Left lung (tissue), 10 donors: ENCODE results near the gene DIP2B. TPM values are rescaled to one million over a fixed set of nuclear protein-coding genes. Genes with fewer than 3 reads are reported as not detected.
"Not testable (repeated sequence)": the region's sequence is repeated elsewhere in the genome, so short reads cannot be mapped to it uniquely, and the experiment has no call there.

Experiments
- ATAC-seq: fragments of 200-7000 bp; cut with Tn5 transposase; one replicate; pipeline ENCODE4 v1.9.1; 2020; ENCODE audit warnings: moderate library complexity
- DNase-seq, 4 donors: peaks; one replicate each; pipeline ENCODE4 v3.0.0-alpha.2; 2013 to 2020
- H3K27ac ChIP-seq, 2 donors: fragments of 200-600 bp; sonication (generic) in 1 of 2; one replicate each; pipeline versions ENCODE4 v1.5.0 to v1.8.0; 2020 to 2021
- H3K27me3 ChIP-seq, 2 donors: fragments of 200-600 bp; sonication (generic) in 1 of 2; one replicate each; pipeline versions ENCODE4 v1.5.0 to v1.8.0; 2020 to 2021
- H3K36me3 ChIP-seq, 2 donors: fragments of 200-600 bp; sonication (generic) in 1 of 2; one replicate each; pipeline versions ENCODE4 v1.5.0 to v1.8.0; 2020 to 2021
- H3K4me1 ChIP-seq, 2 donors: fragments of 200-600 bp; one replicate each; pipeline ENCODE4 v1.8.0; 2021
- H3K4me3 ChIP-seq, 2 donors: fragments of 200-600 bp; sonication (generic) in 1 of 2; one replicate each; pipeline versions ENCODE4 v1.5.0 to v1.8.0; 2020 to 2021; ENCODE audit warnings: mild to moderate bottlenecking in 1 of 2
- H3K9me3 ChIP-seq, 2 donors: fragments of 200-600 bp; sonication (generic) in 1 of 2; one replicate each; pipeline versions ENCODE4 v1.5.0 to v1.8.0; 2020 to 2021
- intact Hi-C, 2 donors: fragments of 100-400 bp; cut with DNase I; formaldehyde crosslinking; loops; one replicate each; pipeline versions ENCODE4 v1.11.2 to v1.14.2; 2022
- polyA plus RNA-seq, 6 donors: library from polyadenylated mRNA; unstranded; fragments of 120-200 nt; gene quantifications; one replicate each; pipeline ENCODE4 v1.2.1, GENCODE V29; 2013; ENCODE audit not compliant: insufficient read length in 6 of 6
- total RNA-seq, 2 donors: library from RNA; stranded (reverse); fragmentation: NEBNext Ultra II Directional; extraction: Animal tissue kit (Norgen Biotek cat#: 25700); gene quantifications; one replicate each; pipeline ENCODE4 v1.2.1, GENCODE V29; 2021
- TF ChIP-seq, protein P1 (sequence below), 2 donors: fragments of 200-600 bp; sonication (generic) in 1 of 2; IDR thresholded peaks; one replicate each; pipeline versions ENCODE4 v1.5.0 to v1.8.0; 2021; ENCODE audit warnings: antibody characterized with exemption in 2 of 2
- donor health status: DM: no; HTN: yes; CAD: no.
- donor health status: DM: no; HTN: no; CAD: no.

The DIP2B gene
- total and polyA plus RNA-seq, 8 donors, result 26.5 to 38.6 (median 33.8) TPM

DNA sequence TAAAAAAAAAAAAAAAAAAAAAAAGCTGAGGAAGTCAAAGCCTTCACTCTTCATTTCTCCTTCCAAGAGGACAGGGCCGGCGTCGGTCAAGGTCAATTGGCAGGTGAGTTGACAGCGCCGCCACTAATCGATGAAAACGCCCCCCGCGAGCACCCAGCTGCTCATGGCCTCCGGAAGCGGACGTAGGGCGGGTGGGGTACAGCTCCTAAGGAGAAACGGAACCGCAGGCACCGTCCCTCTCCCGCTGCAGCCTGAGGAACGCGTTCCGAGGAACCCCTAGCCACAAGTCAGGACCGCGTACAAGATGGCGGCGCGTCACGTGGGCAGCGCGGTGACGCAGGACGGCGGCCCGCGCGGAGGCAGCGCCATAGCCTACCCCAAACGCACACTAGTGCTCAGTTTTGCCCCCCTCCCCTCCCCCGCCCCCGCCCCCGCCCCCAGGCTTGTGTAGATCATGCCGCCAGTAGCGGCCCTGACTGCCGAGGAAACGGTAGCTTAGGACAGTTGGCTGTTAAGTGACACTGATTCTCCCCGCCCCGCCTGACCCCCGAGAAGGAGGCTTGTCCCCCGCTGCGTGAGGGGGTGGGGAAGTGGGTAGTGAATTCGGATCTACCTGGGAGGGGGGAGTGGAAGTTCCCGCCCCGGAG lies 259.0 kb downstream of the DIP2B start, which contains the start of gene ATF1:
ATF1 (plus strand) TSS at position 463 of the 647 bp plus-strand sequence. CDS start 16,045 bp downstream, outside the sequence.
- intact Hi-C loops, result no loop called here
- H3K27me3 ChIP-seq, result no peaks in the 10 kb centered on the region
- TF ChIP-seq, protein P1, sequence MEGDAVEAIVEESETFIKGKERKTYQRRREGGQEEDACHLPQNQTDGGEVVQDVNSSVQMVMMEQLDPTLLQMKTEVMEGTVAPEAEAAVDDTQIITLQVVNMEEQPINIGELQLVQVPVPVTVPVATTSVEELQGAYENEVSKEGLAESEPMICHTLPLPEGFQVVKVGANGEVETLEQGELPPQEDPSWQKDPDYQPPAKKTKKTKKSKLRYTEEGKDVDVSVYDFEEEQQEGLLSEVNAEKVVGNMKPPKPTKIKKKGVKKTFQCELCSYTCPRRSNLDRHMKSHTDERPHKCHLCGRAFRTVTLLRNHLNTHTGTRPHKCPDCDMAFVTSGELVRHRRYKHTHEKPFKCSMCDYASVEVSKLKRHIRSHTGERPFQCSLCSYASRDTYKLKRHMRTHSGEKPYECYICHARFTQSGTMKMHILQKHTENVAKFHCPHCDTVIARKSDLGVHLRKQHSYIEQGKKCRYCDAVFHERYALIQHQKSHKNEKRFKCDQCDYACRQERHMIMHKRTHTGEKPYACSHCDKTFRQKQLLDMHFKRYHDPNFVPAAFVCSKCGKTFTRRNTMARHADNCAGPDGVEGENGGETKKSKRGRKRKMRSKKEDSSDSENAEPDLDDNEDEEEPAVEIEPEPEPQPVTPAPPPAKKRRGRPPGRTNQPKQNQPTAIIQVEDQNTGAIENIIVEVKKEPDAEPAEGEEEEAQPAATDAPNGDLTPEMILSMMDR (IDR thresholded peaks at IDR 0.05), result no peak

DNA sequence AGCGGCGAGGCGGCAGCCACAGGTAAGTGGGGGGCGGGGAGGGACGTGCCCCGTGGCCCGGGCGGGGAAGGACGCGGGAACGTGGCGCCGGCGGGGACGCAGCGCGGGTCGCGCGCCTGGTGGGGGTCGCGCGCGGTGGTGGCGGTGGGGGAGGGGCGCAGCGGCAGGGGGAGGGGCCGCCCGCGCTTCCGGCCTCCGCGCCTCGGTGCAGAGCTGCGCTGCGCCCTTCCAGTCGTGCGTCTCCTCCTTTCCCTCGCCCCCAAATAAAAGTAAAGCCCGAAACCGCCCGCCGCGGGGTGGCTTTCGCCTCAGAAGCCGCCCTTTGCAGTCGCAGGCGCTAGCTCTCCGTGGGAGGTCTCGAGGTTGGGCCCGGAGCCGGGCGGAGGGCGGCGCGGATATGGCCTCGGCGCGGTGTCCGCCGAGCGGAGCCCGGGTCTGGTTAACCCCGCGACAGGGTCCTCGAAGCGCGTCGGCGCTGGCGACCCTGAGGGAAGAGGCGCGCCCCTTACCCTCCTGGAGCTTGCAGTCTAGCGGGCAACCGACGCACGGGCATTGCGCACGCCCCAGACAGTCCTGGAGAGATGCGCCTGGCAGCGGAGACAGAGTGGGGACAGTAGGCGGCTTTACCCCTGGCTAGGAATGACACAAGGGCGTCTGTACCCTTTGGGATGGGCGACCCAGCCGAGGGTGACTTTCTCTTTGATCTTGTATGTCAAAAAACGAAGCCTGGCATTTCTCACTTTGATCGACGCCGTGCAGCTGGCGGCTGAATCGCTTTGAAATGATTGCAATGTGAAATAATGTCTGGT lies 259.7 kb downstream of the DIP2B start:
- H3K4me1 ChIP-seq, result peaks cover 7 to 45% of the 10 kb centered on the region in 2 donors
- intact Hi-C loops, result no loop called here
- H3K27ac ChIP-seq, result peak overlapping the region; percentile 96 to 97
- no peaks in the 10 kb centered on the region for H3K9me3 ChIP-seq
- H3K4me3 ChIP-seq, result peak overlapping the region; percentile 97 to 99
- ATAC-seq (peak; percentile 75), DNase-seq (peak; percentile 44 to 91 (median 54))
- H3K27me3 ChIP-seq, result no peaks in the 10 kb centered on the region
- TF ChIP-seq, protein P1 (IDR thresholded peaks at IDR 0.05), result no peak
- H3K36me3 ChIP-seq, result no peaks in the 10 kb centered on the region

More for the DNA sequence above, 259.0 kb downstream of the DIP2B start, which contains the start of gene ATF1:
- peak; percentile 89 to 96 (median 94) for DNase-seq
- Histone ChIP-seq H3K4me3 (peak within 1 kb of the TSS; percentile 97 to 99), H3K4me1 (peaks cover 7 to 42% of the 10 kb centered on the region in 2 donors), H3K36me3 (no peaks in the 10 kb centered on the region), H3K27ac (peak within 1 kb of the TSS; percentile 96 to 97), H3K9me3 (no peaks in the 10 kb centered on the region)
- ATAC-seq, result peak; percentile 88

DNA sequence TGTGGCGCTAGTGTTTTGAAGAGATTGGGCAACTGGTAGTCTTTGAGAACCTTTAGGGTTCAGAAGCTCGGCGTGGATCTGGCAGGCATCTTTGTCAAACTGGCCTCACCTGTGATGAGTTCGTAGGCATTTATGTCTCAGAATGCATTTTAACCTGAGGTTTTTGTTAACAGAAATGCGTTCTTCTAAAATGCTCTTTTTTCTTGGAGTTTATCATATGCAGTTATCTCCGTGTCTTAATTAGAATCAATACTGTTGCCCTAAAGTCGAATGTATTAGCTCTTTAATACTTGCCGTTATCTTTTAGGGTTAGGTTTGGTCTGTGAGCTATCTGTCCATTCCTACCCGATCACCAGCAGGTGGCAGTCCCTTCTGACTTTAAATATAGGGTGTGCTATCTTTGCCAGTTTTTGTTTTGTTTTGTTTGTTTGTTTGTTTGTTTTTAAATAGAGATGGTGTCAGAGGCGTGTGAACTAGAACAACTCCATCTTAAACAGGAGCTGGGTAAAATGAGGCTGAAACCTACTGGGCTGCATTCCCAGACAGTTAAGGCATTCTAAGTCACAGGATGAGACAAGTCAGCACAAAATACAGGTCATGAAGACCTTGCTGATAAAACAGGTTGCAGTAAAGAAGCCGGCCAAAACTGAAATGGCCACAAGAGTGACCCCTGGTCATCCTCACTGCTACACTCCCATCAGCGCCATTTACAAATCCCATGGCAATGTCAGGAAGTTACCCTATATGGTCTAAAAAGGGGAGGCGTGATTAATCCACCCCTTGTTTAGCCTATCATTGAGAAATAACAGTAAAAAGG lies 260.5 kb downstream of the DIP2B start:
- no peaks in the 10 kb centered on the region for H3K27me3 ChIP-seq
- peak; percentile 50 for ATAC-seq
- no peaks in the 10 kb centered on the region for H3K9me3 ChIP-seq
- H3K27ac ChIP-seq, result peak overlapping the region; percentile 96 to 97
- TF ChIP-seq, protein P1 (IDR thresholded peaks at IDR 0.05), result peak; percentile 59 to 60
- DNase-seq, result peak in 2 of 4 donors; percentile 36 to 57
- peaks cover 7 to 45% of the 10 kb centered on the region in 2 donors for H3K4me1 ChIP-seq
- H3K36me3 ChIP-seq, result peaks cover 0 to 2% of the 10 kb centered on the region in 2 donors
- peak overlapping the region; percentile 97 to 99 for H3K4me3 ChIP-seq
- intact Hi-C loops, result no loop called here

DNA sequence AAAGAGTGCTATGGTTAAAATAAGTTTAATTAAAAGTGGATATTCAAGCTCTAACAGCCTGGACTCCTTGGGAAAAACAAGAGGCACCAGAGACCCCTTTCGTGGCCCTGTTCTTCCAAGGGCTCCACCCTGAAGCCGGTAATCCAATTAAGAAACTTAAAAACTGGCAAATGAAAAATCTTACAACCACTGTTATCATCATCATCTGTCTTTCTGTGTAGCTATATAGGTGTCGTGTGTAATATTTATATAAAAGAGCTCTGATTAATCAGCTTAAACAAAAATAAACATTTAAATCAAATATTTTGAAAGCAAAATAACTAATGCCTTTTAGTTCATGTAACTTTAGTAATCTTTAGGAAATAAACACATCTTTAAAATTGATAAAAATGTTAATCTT lies 263.6 kb downstream of the DIP2B start:
- ATAC-seq (no peak), DNase-seq (no peak)
- H3K36me3 ChIP-seq, result peaks cover 0 to 17% of the 10 kb centered on the region in 2 donors
- peak overlapping the region; percentile 9 to 10 for H3K27ac ChIP-seq
- intact Hi-C loops, result no loop called here
- H3K4me1 ChIP-seq, result peaks cover 3 to 24% of the 10 kb centered on the region in 2 donors
- H3K27me3 ChIP-seq, result no peaks in the 10 kb centered on the region
- H3K4me3 ChIP-seq, result no peak overlapping the region
- TF ChIP-seq, protein P1 (IDR thresholded peaks at IDR 0.05), result no peak
- no peaks in the 10 kb centered on the region for H3K9me3 ChIP-seq

DNA sequence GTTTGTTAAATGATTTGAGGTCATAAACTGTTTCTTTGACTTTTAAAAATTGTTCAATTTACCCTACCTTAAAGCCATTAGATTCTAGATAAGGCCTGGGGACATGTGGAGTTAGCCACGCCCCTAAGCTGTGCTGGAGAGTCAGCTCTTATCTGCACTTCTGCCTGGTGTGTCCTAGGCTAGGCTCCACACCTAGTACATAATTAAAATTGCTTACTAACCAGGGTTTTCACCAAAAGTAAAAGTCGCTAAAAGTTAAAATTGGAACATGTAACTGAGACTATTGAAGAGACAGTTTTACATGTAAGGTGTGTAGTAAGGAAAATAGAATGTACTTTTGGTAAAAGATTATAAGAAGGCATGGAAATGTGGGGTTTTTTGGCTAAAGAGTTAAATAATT lies 264.0 kb downstream of the DIP2B start:
- peak; percentile 15 for ATAC-seq
- H3K27me3 ChIP-seq, H3K9me3 ChIP-seq, DNase-seq, H3K27ac ChIP-seq, intact Hi-C loops, H3K4me3 ChIP-seq: not testable (repeated sequence)
- H3K36me3 ChIP-seq, result peaks cover 0 to 17% of the 10 kb centered on the region in 2 donors
- peaks cover 3 to 24% of the 10 kb centered on the region in 2 donors for H3K4me1 ChIP-seq
